HepG2 (cell line): ENCODE measurements around the gene DDOST. TPM values are rescaled to one million over a fixed set of nuclear protein-coding genes. Genes with fewer than 3 reads are reported as not detected.

Experiments used
- ATAC-seq: fragments of 200-7000 bp; cut with Tn5 transposase; 3 replicates; pipeline ENCODE4 v1.9.1; 2020; ENCODE audit warnings: mild to moderate bottlenecking, moderate library complexity
- BruUV-seq: library from RNA; stranded (reverse); fragments of 400-500 nt; replicated peaks from 2 replicates; lab custom pipeline; 2021; lab: Mats Ljungman, UMichigan
- CTCF ChIA-PET: fragments of 300-600 bp; formaldehyde crosslinking; extraction: SDS; loops from one replicate; lab custom pipeline; 2021; ENCODE audit warnings: low total read pairs, inconsistent platforms, low intra/inter-chr PET ratio; lab: Yijun Ruan, JAX
- POLR2A ChIA-PET: fragments of 350-600 bp; sonication (Branson Sonifier 250); formaldehyde crosslinking; loops from one replicate; lab custom pipeline; 2020; ENCODE audit warnings: antibody characterized with exemption, inconsistent platforms; lab: Yijun Ruan, JAX
- DNase-seq: peaks from one replicate; pipeline ENCODE4 v3.0.0-alpha.2; 2015; ENCODE audit warnings: low spot score
- FAIRE-seq: peaks from 3 replicates; lab custom pipeline; 2011; peaks lifted over from hg19 to GRCh38; lab: Jason Lieb, UNC
- H2AFZ ChIP-seq: one replicate; pipeline ENCODE4 v1.6.1; 2011; ENCODE audit warnings: low read length, inconsistent platforms
- H3K27ac ChIP-seq: fragments of 300-600 bp; 3 replicates; pipeline ENCODE4 v1.8.0; 2011; ENCODE audit warnings: mixed run types, mild to moderate bottlenecking, mixed read lengths, low read length, inconsistent platforms; ENCODE audit not compliant: insufficient read depth; ENCODE audit errors: extremely low read length
- H3K27me3 ChIP-seq, 2 experiments: fragments of 200-600 bp in 1 of 2; 2 replicates in 1 of 2; 3 replicates in 1 of 2; pipeline versions ENCODE4 v1.6.0 to v1.8.0; 2011; ENCODE audit warnings: low read length in 2 of 2, mild to moderate bottlenecking in 2 of 2, moderate library complexity in 2 of 2, inconsistent platforms in 1 of 2; ENCODE audit not compliant: insufficient read depth in 2 of 2, control insufficient read depth in 1 of 2
- H3K36me3 ChIP-seq, 2 experiments: fragments of 200-600 bp in 1 of 2; replicated peaks in 1 of 2; 2 replicates in 1 of 2; 3 replicates in 1 of 2; pipeline versions ENCODE4 v1.5.1 to v1.8.0; 2011; ENCODE audit warnings: low read length in 2 of 2, inconsistent platforms in 1 of 2; ENCODE audit not compliant: insufficient read depth in 2 of 2, control insufficient read depth in 1 of 2
- H3K4me1 ChIP-seq: 2 replicates; pipeline ENCODE4 v1.5.1; 2012; ENCODE audit warnings: low read length, inconsistent platforms; ENCODE audit not compliant: insufficient read depth
- H3K4me2 ChIP-seq: 2 replicates; pipeline ENCODE4 v1.6.0; 2011; ENCODE audit warnings: low read depth, low read length, inconsistent platforms
- H3K4me3 ChIP-seq, 3 experiments: fragments of 200-600 bp in 1 of 3; sonication (generic), shearing (Covaris generic) in 1 of 3; replicated peaks in 1 of 3; 2 replicates each; pipeline ENCODE4 v1.5.1; 2011 to 2016; ENCODE audit warnings: low read length in 3 of 3, inconsistent platforms in 2 of 3, low read depth in 2 of 3, mild to moderate bottlenecking in 2 of 3, control low read depth in 1 of 3, mixed read lengths in 1 of 3; ENCODE audit not compliant: insufficient read depth in 1 of 3
- H3K79me2 ChIP-seq: one replicate; pipeline ENCODE4 v1.6.1; 2011; ENCODE audit warnings: low read length, inconsistent platforms; ENCODE audit not compliant: insufficient read depth
- H3K9ac ChIP-seq: 2 replicates; pipeline ENCODE4 v1.6.0; 2011; ENCODE audit warnings: mild to moderate bottlenecking, low read depth, low read length, inconsistent platforms; ENCODE audit not compliant: insufficient read depth
- H3K9me3 ChIP-seq: 2 replicates; pipeline ENCODE4 v1.5.1; 2012; ENCODE audit warnings: mild to moderate bottlenecking, low read length
- H4K20me1 ChIP-seq: 2 replicates; pipeline ENCODE4 v1.6.0; 2011; ENCODE audit warnings: inconsistent platforms, mild to moderate bottlenecking, low read length, moderate library complexity; ENCODE audit not compliant: insufficient read depth
- ETV6 ChIP-seq: sonication (generic); formaldehyde crosslinking; conservative IDR thresholded peaks from 2 replicates; pipeline ENCODE4 v1.4.0; 2020; ENCODE audit warnings: missing genetic modification reagents
- RXRA ChIP-seq: sonication (generic); formaldehyde crosslinking; IDR thresholded peaks from 2 replicates; pipeline ENCODE4 v1.5.1; 2020; ENCODE audit warnings: missing genetic modification reagents
- SYNCRIP ChIP-seq: fragments of 200-400 bp; formaldehyde crosslinking; IDR thresholded peaks from 2 replicates; pipeline ENCODE4 v1.6.1; 2018; ENCODE audit warnings: mild to moderate bottlenecking, low read depth, low read length; ENCODE audit not compliant: insufficient read depth
- ZFX ChIP-seq: sonication (generic); formaldehyde crosslinking; IDR thresholded peaks from 2 replicates; pipeline ENCODE4 v1.4.0; 2020; ENCODE audit warnings: mild to moderate bottlenecking, low read depth, missing genetic modification reagents, moderate library complexity
- ZNF281 ChIP-seq: sonication (generic); formaldehyde crosslinking; IDR thresholded peaks from 2 replicates; pipeline ENCODE4 v1.4.0; 2020; ENCODE audit warnings: missing genetic modification reagents, borderline replicate concordance
- WGBS: methylation state at CpG from one replicate; pipeline ENCODE4 v1.1.6; 2017; ENCODE audit warnings: low lambda C conversion rate; 5-methylcytosine and 5-hydroxymethylcytosine counted together
- in situ Hi-C: cut with HindIII; loops from 2 replicates; pipeline ENCODE4 v1.10.0; 2017; ENCODE audit warnings: low pct_unique_long_range_greater_than_20kb; ENCODE audit not compliant: extremely low pct_ligation_motif_present
- intact Hi-C: fragments of 100-400 bp; cut with micrococcal nuclease; formaldehyde crosslinking; loops from one replicate; pipeline ENCODE4 v1.10.0; 2022; ENCODE audit not compliant: unreplicated experiment
- polyA plus RNA-seq, 8 experiments: library from polyadenylated mRNA; depleted of rRNA in 3 of 8; stranded (reverse) in 7 of 8; unstranded in 1 of 8; fragments of >200 nt; fragmentation: Illumina TruSeq in 4 of 8; extraction: Trizol in 4 of 8; gene quantifications; 2 replicates each; pipeline versions ENCODE4 v1.2.1 to v1.2.3, GENCODE V29; 2011 to 2016; ENCODE audit warnings: low read depth in 4 of 8, missing spikeins in 1 of 8, mixed read lengths in 1 of 8; ENCODE audit not compliant: insufficient read depth in 1 of 8
- total RNA-seq, 5 experiments: library from RNA; depleted of rRNA; stranded (reverse); fragments of >200 nt; fragmentation: Illumina TruSeq; extraction: Trizol; gene quantifications; 2 replicates each; pipeline ENCODE4 v1.2.3, GENCODE V29; 2016; ENCODE audit warnings: low read depth in 1 of 5
- TF ChIP-seq, protein P1 (sequence below): sonication (generic); formaldehyde crosslinking; IDR thresholded peaks from 2 replicates; pipeline ENCODE4 v1.8.0; 2022; ENCODE audit warnings: mild to moderate bottlenecking, missing genetic modification reagents; ENCODE audit not compliant: insufficient replicate concordance
- TF ChIP-seq, protein P2 (sequence below): sonication (generic); formaldehyde crosslinking; IDR thresholded peaks from 2 replicates; pipeline ENCODE4 v1.5.1; 2020; ENCODE audit warnings: missing genetic modification reagents, mild to moderate bottlenecking, borderline replicate concordance
- TF ChIP-seq, protein P3 (sequence below): IDR thresholded peaks from 2 replicates; pipeline ENCODE4 v1.6.1; 2016; ENCODE audit warnings: mild to moderate bottlenecking, missing biosample characterization, missing genetic modification reagents

Gene DDOST
- total and polyA plus RNA-seq, 2 of the 13 experiments (the other 11 are each of a cell fraction or from before 2014, with no cell fraction given) = 335 to 494 TPM

GRCh38 chr1:20685741-20686140 is 24.6 kb upstream of the DDOST start:
- H3K9me3 ChIP-seq = no peaks in the 10 kb centered on the region
- 36% methylated on average over 12 of the region's 12 CpGs for WGBS
- H3K36me3 ChIP-seq = no peaks in the 10 kb centered on the region
- in situ Hi-C loops = no loop called here
- H3K27me3 ChIP-seq = peaks cover 2 to 57% of the 10 kb centered on the region in 2 experiments; a peak in 4 of 5 replicates
- 0 out of 2 replicates have a peak overlapping the region, but pooled peaks have one; percentile 19 for H3K4me2 ChIP-seq
- intact Hi-C loops = no loop called here
- no peak overlapping the region for H2AFZ ChIP-seq
- no TSS peak for BruUV-seq
- CTCF ChIA-PET = no interaction called here
- no peaks in the 10 kb centered on the region for H4K20me1 ChIP-seq
- TF ChIP-seq SYNCRIP (no peak), ZFX (CRISPR knock-in tag) (0 out of 2 replicates have a peak, but pooled peaks have one; percentile 3)
- DNase-seq (no peak), ATAC-seq (no peak), FAIRE-seq (no peak)
- H3K4me1 ChIP-seq = peaks cover 41% of the 10 kb centered on the region
- H3K4me3 ChIP-seq = no peak overlapping the region; a peak in 1 of 6 replicates
- POLR2A ChIA-PET = no interaction called here
- no peak overlapping the region for H3K9ac ChIP-seq
- no peak overlapping the region for H3K27ac ChIP-seq
- H3K79me2 ChIP-seq = no peaks in the 10 kb centered on the region

DNA sequence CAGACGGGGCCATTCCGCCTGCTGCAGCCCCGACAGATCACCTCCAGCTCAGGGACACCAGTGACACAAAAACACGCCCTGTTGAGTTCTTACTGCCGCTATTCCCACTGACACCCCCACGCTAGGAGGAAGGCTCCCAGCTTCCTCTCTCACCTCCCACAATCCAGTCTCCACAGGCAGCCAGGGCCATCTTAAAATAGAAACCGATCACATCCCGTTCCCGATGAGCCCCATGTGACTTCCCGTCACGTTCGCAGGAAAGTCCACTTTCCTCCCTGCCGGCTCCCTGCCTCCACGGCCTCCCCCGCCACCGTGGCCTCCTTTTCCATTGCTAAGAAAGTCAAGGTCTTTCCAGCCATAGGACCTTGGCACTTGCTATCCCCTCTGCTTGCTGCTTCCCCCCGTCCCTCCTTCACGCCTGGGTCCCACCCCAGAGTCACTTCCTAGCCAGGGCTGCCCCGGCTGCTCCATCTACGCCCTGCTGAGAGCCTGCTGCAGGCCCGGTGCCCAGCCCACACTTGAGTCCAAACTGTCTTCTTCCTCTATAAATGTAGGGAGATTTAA is 24.0 kb upstream of the DDOST start:
- in situ Hi-C loops = no loop called here
- POLR2A ChIA-PET = interaction anchor here (1.1 kb wide), 1 partner anchor 18 kb away, joined by 3 read pairs; no protein-coding TSS in a partner anchor
- intact Hi-C loops = no loop called here
- Histone ChIP-seq H3K36me3 (no peaks in the 10 kb centered on the region), H2AFZ (no peak overlapping the region), H3K27ac (no peak overlapping the region), H3K9me3 (no peaks in the 10 kb centered on the region), H3K79me2 (no peaks in the 10 kb centered on the region), H4K20me1 (no peaks in the 10 kb centered on the region), H3K4me3 (peak overlapping the region in 2 of 3 experiments; percentile 20 to 34; a peak in 2 of 6 replicates), H3K4me2 (peak overlapping the region; percentile 54; the same call in 1 of the 2 replicates), H3K4me1 (peaks cover 45% of the 10 kb centered on the region), H3K9ac (no peak overlapping the region), H3K27me3 (peaks cover 2 to 57% of the 10 kb centered on the region in 2 experiments; a peak in 4 of 5 replicates)
- ATAC-seq = no peak
- CTCF ChIA-PET = no interaction called here
- no peak for FAIRE-seq
- no peak for DNase-seq
- WGBS = 38% methylated on average over 18 of the region's 21 CpGs
- BruUV-seq = no TSS peak
- TF ChIP-seq RXRA (CRISPR knock-in tag) (0 out of 2 replicates have a peak, but pooled peaks have one; percentile 9), ZNF281 (CRISPR knock-in tag) (no peak), ETV6 (CRISPR knock-in tag) (no peak)
- TF ChIP-seq, protein P1, sequence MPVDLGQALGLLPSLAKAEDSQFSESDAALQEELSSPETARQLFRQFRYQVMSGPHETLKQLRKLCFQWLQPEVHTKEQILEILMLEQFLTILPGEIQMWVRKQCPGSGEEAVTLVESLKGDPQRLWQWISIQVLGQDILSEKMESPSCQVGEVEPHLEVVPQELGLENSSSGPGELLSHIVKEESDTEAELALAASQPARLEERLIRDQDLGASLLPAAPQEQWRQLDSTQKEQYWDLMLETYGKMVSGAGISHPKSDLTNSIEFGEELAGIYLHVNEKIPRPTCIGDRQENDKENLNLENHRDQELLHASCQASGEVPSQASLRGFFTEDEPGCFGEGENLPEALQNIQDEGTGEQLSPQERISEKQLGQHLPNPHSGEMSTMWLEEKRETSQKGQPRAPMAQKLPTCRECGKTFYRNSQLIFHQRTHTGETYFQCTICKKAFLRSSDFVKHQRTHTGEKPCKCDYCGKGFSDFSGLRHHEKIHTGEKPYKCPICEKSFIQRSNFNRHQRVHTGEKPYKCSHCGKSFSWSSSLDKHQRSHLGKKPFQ (CRISPR knock-in tag) = no peak
- TF ChIP-seq, protein P2, sequence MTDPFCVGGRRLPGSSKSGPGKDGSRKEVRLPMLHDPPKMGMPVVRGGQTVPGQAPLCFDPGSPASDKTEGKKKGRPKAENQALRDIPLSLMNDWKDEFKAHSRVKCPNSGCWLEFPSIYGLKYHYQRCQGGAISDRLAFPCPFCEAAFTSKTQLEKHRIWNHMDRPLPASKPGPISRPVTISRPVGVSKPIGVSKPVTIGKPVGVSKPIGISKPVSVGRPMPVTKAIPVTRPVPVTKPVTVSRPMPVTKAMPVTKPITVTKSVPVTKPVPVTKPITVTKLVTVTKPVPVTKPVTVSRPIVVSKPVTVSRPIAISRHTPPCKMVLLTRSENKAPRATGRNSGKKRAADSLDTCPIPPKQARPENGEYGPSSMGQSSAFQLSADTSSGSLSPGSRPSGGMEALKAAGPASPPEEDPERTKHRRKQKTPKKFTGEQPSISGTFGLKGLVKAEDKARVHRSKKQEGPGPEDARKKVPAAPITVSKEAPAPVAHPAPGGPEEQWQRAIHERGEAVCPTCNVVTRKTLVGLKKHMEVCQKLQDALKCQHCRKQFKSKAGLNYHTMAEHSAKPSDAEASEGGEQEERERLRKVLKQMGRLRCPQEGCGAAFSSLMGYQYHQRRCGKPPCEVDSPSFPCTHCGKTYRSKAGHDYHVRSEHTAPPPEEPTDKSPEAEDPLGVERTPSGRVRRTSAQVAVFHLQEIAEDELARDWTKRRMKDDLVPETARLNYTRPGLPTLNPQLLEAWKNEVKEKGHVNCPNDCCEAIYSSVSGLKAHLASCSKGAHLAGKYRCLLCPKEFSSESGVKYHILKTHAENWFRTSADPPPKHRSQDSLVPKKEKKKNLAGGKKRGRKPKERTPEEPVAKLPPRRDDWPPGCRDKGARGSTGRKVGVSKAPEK = no peak
- TF ChIP-seq, protein P3, sequence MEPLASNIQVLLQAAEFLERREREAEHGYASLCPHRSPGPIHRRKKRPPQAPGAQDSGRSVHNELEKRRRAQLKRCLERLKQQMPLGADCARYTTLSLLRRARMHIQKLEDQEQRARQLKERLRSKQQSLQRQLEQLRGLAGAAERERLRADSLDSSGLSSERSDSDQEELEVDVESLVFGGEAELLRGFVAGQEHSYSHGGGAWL (CRISPR knock-in tag) = 0 out of 2 replicates have a peak, but pooled peaks have one; percentile 27
